K562 (cell line): ENCODE measurements around the gene BIVM. TPM values are rescaled to one million over a fixed set of nuclear protein-coding genes. Genes with fewer than 3 reads are reported as not detected.

Experiments
- ATAC-seq: fragments of 200-7000 bp; cut with Tn5 transposase; 3 replicates; pipeline ENCODE4 v1.9.1; 2020; ENCODE audit warnings: moderate library complexity
- BruUV-seq: library from RNA; stranded (reverse); fragments of 400-500 nt; replicated peaks from 2 replicates; lab custom pipeline; 2021; lab: Mats Ljungman, UMichigan
- CTCF ChIA-PET: fragments of 300-600 bp; formaldehyde crosslinking; extraction: SDS; loops from one replicate; lab custom pipeline; 2021; ENCODE audit warnings: low intra/inter-chr PET ratio; lab: Yijun Ruan, JAX
- POLR2A ChIA-PET: fragments of 300-600, 350-650 bp; sonication (Branson Sonifier 250); formaldehyde crosslinking; extraction: SDS; loops from one replicate; lab custom pipeline; 2021; ENCODE audit warnings: antibody characterized with exemption, inconsistent platforms; lab: Yijun Ruan, JAX
- DNase-seq, 4 experiments: peaks; one replicate each; pipeline versions ENCODE4 v3.0.0 to v3.0.0-alpha.2; 2011 to 2018; ENCODE audit warnings: low spot score in 3 of 4, mixed read lengths in 3 of 4; ENCODE audit errors: extremely low read depth in 1 of 4
- FAIRE-seq: peaks from 2 replicates; lab custom pipeline; 2011; peaks lifted over from hg19 to GRCh38; lab: Jason Lieb, UNC
- H2AFZ ChIP-seq: 2 replicates; pipeline ENCODE4 v1.6.0; 2011; ENCODE audit warnings: low read depth, low read length, control low read depth, inconsistent platforms
- H3K27ac ChIP-seq: fragments of 200-600 bp; 3 replicates; pipeline ENCODE4 v1.8.0; 2011; ENCODE audit warnings: low read depth, mild to moderate bottlenecking, control low read depth, inconsistent platforms, low read length, moderate library complexity, mixed read lengths; ENCODE audit errors: extremely low read depth
- H3K27me3 ChIP-seq, 2 experiments: fragments of 300-600 bp in 1 of 2; 2 replicates in 1 of 2; 3 replicates in 1 of 2; pipeline versions ENCODE4 v1.6.0 to v1.8.0; 2011; ENCODE audit warnings: inconsistent platforms in 2 of 2, low read length in 2 of 2, mild to moderate bottlenecking in 1 of 2, mixed read lengths in 1 of 2, moderate library complexity in 1 of 2; ENCODE audit not compliant: control insufficient read depth in 2 of 2, insufficient read depth in 2 of 2
- H3K36me3 ChIP-seq: fragments of 300-600 bp; 3 replicates; pipeline ENCODE4 v1.8.0; 2011; ENCODE audit warnings: mild to moderate bottlenecking, low read length, inconsistent platforms; ENCODE audit not compliant: control insufficient read depth, insufficient read depth
- H3K4me1 ChIP-seq, 2 experiments: fragments of 200-600 bp in 1 of 2; replicated peaks in 1 of 2; 2 replicates in 1 of 2; 3 replicates in 1 of 2; pipeline versions ENCODE4 v1.5.1 to v1.8.0; 2011; ENCODE audit warnings: inconsistent platforms in 2 of 2, low read length in 2 of 2, mild to moderate bottlenecking in 1 of 2, mixed read lengths in 1 of 2, moderate library complexity in 1 of 2; ENCODE audit not compliant: control insufficient read depth in 2 of 2, insufficient read depth in 2 of 2
- H3K4me2 ChIP-seq: 2 replicates; pipeline ENCODE4 v1.6.1; 2011; ENCODE audit warnings: low read length, control low read depth, inconsistent platforms, mixed read lengths; ENCODE audit not compliant: insufficient read depth
- H3K4me3 ChIP-seq: fragments of 200-600 bp; sonication (generic), shearing (Covaris generic); 2 replicates; pipeline ENCODE4 v1.5.1; 2016; ENCODE audit warnings: control low read depth, inconsistent platforms
- H3K79me2 ChIP-seq: fragments of 200-600 bp; 3 replicates; pipeline ENCODE4 v1.8.0; 2011; ENCODE audit warnings: low read length, inconsistent platforms; ENCODE audit not compliant: control insufficient read depth, insufficient read depth
- H3K9ac ChIP-seq, 2 experiments: 2 replicates each; pipeline versions ENCODE4 v1.6.0 to v1.6.1; 2011; ENCODE audit warnings: low read depth in 2 of 2, low read length in 2 of 2, control low read depth in 1 of 2, inconsistent platforms in 1 of 2, mild to moderate bottlenecking in 1 of 2, mixed read lengths in 1 of 2; ENCODE audit not compliant: insufficient read depth in 1 of 2
- H3K9me1 ChIP-seq: one replicate; pipeline ENCODE4 v1.6.0; 2011; ENCODE audit warnings: inconsistent platforms, mild to moderate bottlenecking, low read length, moderate library complexity; ENCODE audit not compliant: control insufficient read depth, insufficient read depth
- H3K9me3 ChIP-seq: replicated peaks from 2 replicates; pipeline ENCODE4 v1.5.1; 2011; ENCODE audit warnings: low read depth, low read length, inconsistent platforms; ENCODE audit not compliant: control insufficient read depth, insufficient read depth
- H4K20me1 ChIP-seq: replicated peaks from 2 replicates; pipeline ENCODE4 v1.6.1; 2011; ENCODE audit warnings: low read length, inconsistent platforms, mixed read lengths; ENCODE audit not compliant: control insufficient read depth, insufficient read depth
- EGR1 ChIP-seq: fragments of 450-650 bp; conservative IDR thresholded peaks from 2 replicates; pipeline ENCODE4 v1.6.1; 2017; ENCODE audit warnings: mild to moderate bottlenecking
- ETS2 ChIP-seq: IDR thresholded peaks from 2 replicates; pipeline ENCODE4 v1.6.1; 2016; ENCODE audit warnings: borderline replicate concordance, missing genetic modification characterization, mild to moderate bottlenecking, moderate library complexity, missing compliant biosample characterization; ENCODE audit not compliant: poor library complexity, severe bottlenecking
- HIVEP1 ChIP-seq: fragments of 250-450 bp; sonication (Bioruptor Pico); IDR thresholded peaks from 2 replicates; pipeline ENCODE4 v1.4.0; 2020; ENCODE audit warnings: mild to moderate bottlenecking
- HMG20A ChIP-seq: fragments of 450-650 bp; formaldehyde crosslinking; conservative IDR thresholded peaks from 2 replicates; pipeline ENCODE4 v1.4.0; 2020; ENCODE audit warnings: mild to moderate bottlenecking, mixed read lengths
- KHSRP ChIP-seq: fragments of 450-650 bp; IDR thresholded peaks from 2 replicates; pipeline ENCODE4 v1.6.1; 2017
- NFYB ChIP-seq: IDR thresholded peaks from 2 replicates; pipeline ENCODE4 v1.6.1; 2011; ENCODE audit warnings: mild to moderate bottlenecking, moderate library complexity; ENCODE audit not compliant: insufficient read length; ENCODE audit errors: extremely low read depth
- RBM17 ChIP-seq: fragments of 200-400 bp; formaldehyde crosslinking; IDR thresholded peaks from 2 replicates; pipeline ENCODE4 v1.6.1; 2017; ENCODE audit warnings: low read depth, mild to moderate bottlenecking, low read length, borderline replicate concordance
- SMARCB1 ChIP-seq: IDR thresholded peaks from 2 replicates; pipeline ENCODE4 v1.6.1; 2011; ENCODE audit warnings: improper control_type of control experiment, low read depth; ENCODE audit not compliant: insufficient read length
- ZNF184 ChIP-seq: sonication (generic); formaldehyde crosslinking; IDR thresholded peaks from 2 replicates; pipeline ENCODE4 v1.5.0; 2020; ENCODE audit warnings: missing genetic modification reagents
- ZNF197 ChIP-seq: fragments of 200-800 bp; sonication (Bioruptor generic); IDR thresholded peaks from 2 replicates; pipeline ENCODE4 v1.6.1; 2016; ENCODE audit warnings: low read depth, missing genetic modification characterization, missing compliant biosample characterization
- ZNF57 ChIP-seq: fragments of 450-650 bp; formaldehyde crosslinking; IDR thresholded peaks from 2 replicates; pipeline ENCODE4 v1.4.0; 2020; ENCODE audit warnings: mild to moderate bottlenecking, moderate library complexity
- ZNF75A ChIP-seq: fragments of 450-650 bp; formaldehyde crosslinking; IDR thresholded peaks from 2 replicates; pipeline ENCODE4 v1.4.0; 2020; ENCODE audit warnings: mild to moderate bottlenecking
- WGBS: fragments of 100-300 bp; shearing (Covaris generic); methylation state at CpG from one replicate; pipeline ENCODE4 v1.1.6; 2016; ENCODE audit warnings: low coverage, mixed read lengths; ENCODE audit not compliant: insufficient coverage; ENCODE audit errors: missing lambda C conversion rate; 5-methylcytosine and 5-hydroxymethylcytosine counted together
- in situ Hi-C: fragments of 300-500 bp; cut with MboI; formaldehyde crosslinking; loops from 4 replicates; pipeline ENCODE4 v1.15.0; 2018; ENCODE audit warnings: inconsistent platforms, mixed read lengths
- intact Hi-C: fragments of 100-400 bp; cut with micrococcal nuclease; formaldehyde crosslinking; loops from 2 replicates; pipeline ENCODE4 v1.14.2; 2022
- polyA plus RNA-seq, 8 experiments: library from polyadenylated mRNA; depleted of rRNA in 4 of 8; stranded (reverse) in 5 of 8; unstranded in 3 of 8; fragments of >200 nt; fragmentation: Nextera tagmentation in 2 of 8; fragmentation: Illumina TruSeq in 1 of 8; extraction: Ambion mirVana in 2 of 8; extraction: Trizol in 1 of 8; gene quantifications; 2 replicates each; pipeline versions ENCODE4 v1.2.1 to v1.2.3, GENCODE V29; 2011 to 2014; ENCODE audit warnings: inconsistent platforms in 1 of 8, missing spikeins in 1 of 8
- total RNA-seq, 7 experiments: library from RNA; depleted of rRNA in 6 of 7; stranded (reverse); fragments of >200 nt in 6 of 7; fragmentation: Illumina TruSeq in 2 of 7; extraction: Trizol in 2 of 7; gene quantifications; 2 replicates each; pipeline versions ENCODE4 v1.2.1 to v1.2.3, GENCODE V29; 2011 to 2021; ENCODE audit warnings: low replicate concordance in 1 of 7
- TF ChIP-seq, protein P1 (sequence below), 2 experiments: IDR thresholded peaks; 2 replicates each; pipeline ENCODE4 v1.6.1; 2011; ENCODE audit warnings: borderline replicate concordance in 1 of 2, control low read depth in 1 of 2, low read depth in 1 of 2, low read length in 1 of 2, mild to moderate bottlenecking in 1 of 2, mixed read lengths in 1 of 2, moderate library complexity in 1 of 2; ENCODE audit not compliant: insufficient read depth in 1 of 2, insufficient read length in 1 of 2, poor library complexity in 1 of 2, severe bottlenecking in 1 of 2; ENCODE audit errors: extremely low read depth in 1 of 2
- TF ChIP-seq, protein P2 (sequence below): fragments of 450-650 bp; formaldehyde crosslinking; IDR thresholded peaks from 2 replicates; pipeline ENCODE4 v1.4.0; 2020; ENCODE audit warnings: mild to moderate bottlenecking, moderate library complexity
- TF ChIP-seq, protein P3 (sequence below): IDR thresholded peaks from 2 replicates; pipeline ENCODE4 v1.6.1; 2011; ENCODE audit not compliant: insufficient read length; ENCODE audit errors: extremely low read depth

The BIVM gene
- total and polyA plus RNA-seq, 9 of the 15 experiments (the other 6 are each of a cell fraction or from before 2014, with no cell fraction given), result 3.6 to 23.1 (median 16.8) TPM

DNA sequence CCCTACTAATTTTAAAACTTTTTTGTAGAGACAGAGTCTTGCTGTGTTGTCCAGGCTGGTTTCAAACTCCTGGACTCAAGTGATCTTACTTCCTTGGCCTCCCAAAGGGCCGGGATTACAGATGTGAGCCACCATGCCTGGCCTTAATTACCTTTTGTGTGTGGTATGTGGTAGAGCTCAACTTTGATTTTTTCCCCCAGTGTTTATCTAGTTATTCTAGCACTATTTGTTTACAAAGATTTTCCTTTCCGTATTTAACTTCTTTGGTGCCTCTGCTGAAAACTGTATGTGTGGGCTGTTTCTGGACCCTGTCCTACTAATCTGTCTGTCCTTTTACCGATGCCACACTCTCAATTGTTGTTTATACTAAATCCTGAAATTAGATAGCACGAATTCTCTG, 37.6 kb downstream of the BIVM start:
- POLR2A ChIA-PET, result no interaction called here
- 89% methylated on average over 4 of the region's 4 CpGs for WGBS

More for the DNA sequence above, 37.6 kb downstream of the BIVM start:
- Histone ChIP-seq H3K36me3 (peaks cover 33% of the 10 kb centered on the region; the same call in 1 of the 3 replicates), H3K4me2 (no peak overlapping the region), H3K9me3 (no peaks in the 10 kb centered on the region), H3K27me3 (no peaks in the 10 kb centered on the region), H3K4me1 (no peaks in the 10 kb centered on the region), H2AFZ (no peak overlapping the region), H3K79me2 (no peaks in the 10 kb centered on the region), H3K4me3 (no peak overlapping the region), H3K9ac (no peak overlapping the region), H4K20me1 (no peaks in the 10 kb centered on the region), H3K27ac (no peak overlapping the region), H3K9me1 (no peaks in the 10 kb centered on the region)
- no peak for TF ChIP-seq SMARCB1
- TF ChIP-seq NFYB, result no peak
- TF ChIP-seq EGR1, result no peak
- no peak for TF ChIP-seq HMG20A (CRISPR knock-in tag)
- no peak for TF ChIP-seq ZNF197 (CRISPR knock-in tag)
- TF ChIP-seq ETS2 (tag), result no peak
- TF ChIP-seq, protein P1, sequence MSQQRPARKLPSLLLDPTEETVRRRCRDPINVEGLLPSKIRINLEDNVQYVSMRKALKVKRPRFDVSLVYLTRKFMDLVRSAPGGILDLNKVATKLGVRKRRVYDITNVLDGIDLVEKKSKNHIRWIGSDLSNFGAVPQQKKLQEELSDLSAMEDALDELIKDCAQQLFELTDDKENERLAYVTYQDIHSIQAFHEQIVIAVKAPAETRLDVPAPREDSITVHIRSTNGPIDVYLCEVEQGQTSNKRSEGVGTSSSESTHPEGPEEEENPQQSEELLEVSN (IDR thresholded peaks at IDR 0.05; ENCODE audit: borderline replicate concordance in 1 of 2, extremely low read depth in 1 of 2, insufficient read depth in 1 of 2, insufficient read length in 1 of 2, low read depth in 1 of 2, low read length in 1 of 2, poor library complexity in 1 of 2, severe bottlenecking in 1 of 2), result no peak
- TF ChIP-seq, protein P2, sequence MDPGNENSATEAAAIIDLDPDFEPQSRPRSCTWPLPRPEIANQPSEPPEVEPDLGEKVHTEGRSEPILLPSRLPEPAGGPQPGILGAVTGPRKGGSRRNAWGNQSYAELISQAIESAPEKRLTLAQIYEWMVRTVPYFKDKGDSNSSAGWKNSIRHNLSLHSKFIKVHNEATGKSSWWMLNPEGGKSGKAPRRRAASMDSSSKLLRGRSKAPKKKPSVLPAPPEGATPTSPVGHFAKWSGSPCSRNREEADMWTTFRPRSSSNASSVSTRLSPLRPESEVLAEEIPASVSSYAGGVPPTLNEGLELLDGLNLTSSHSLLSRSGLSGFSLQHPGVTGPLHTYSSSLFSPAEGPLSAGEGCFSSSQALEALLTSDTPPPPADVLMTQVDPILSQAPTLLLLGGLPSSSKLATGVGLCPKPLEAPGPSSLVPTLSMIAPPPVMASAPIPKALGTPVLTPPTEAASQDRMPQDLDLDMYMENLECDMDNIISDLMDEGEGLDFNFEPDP (CRISPR knock-in tag), result no peak
- TF ChIP-seq, protein P3, sequence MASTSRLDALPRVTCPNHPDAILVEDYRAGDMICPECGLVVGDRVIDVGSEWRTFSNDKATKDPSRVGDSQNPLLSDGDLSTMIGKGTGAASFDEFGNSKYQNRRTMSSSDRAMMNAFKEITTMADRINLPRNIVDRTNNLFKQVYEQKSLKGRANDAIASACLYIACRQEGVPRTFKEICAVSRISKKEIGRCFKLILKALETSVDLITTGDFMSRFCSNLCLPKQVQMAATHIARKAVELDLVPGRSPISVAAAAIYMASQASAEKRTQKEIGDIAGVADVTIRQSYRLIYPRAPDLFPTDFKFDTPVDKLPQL, result no peak
- TF ChIP-seq ZNF75A (CRISPR knock-in tag), result no peak
- TF ChIP-seq RBM17, result no peak
- no peak for TF ChIP-seq KHSRP
- no peak for TF ChIP-seq ZNF57
- no peak for TF ChIP-seq HIVEP1
- TF ChIP-seq ZNF184 (CRISPR knock-in tag), result no peak
- in situ Hi-C loops, result no loop called here
- no TSS peak for BruUV-seq
- CTCF ChIA-PET, result no interaction called here
- ATAC-seq (no peak), FAIRE-seq (no peak), DNase-seq (no peak)
- intact Hi-C loops, result no loop called here
